GM12878 (cell line): Measurements from ENCODE around the gene ABCC9. TPM values are rescaled to one million over a fixed set of nuclear protein-coding genes. Genes with fewer than 3 reads are reported as not detected.

ENCODE experiments used
- ATAC-seq: fragments of 200-7000 bp; cut with Tn5 transposase; 3 replicates; pipeline ENCODE4 v1.9.1; 2020; ENCODE audit warnings: mild to moderate bottlenecking, moderate library complexity
- BruUV-seq: library from RNA; stranded (reverse); fragments of 400-500 nt; replicated peaks from 2 replicates; lab custom pipeline; 2021; lab: Mats Ljungman, UMichigan
- CTCF ChIA-PET: fragments of 300-600 bp; sonication (Branson Sonifier 250); formaldehyde crosslinking; extraction: SDS; loops from one replicate; lab custom pipeline; 2021; ENCODE audit warnings: inconsistent platforms; lab: Yijun Ruan, JAX
- POLR2A ChIA-PET: fragments of 350-600 bp; formaldehyde crosslinking; extraction: SDS; loops from one replicate; lab custom pipeline; 2021; ENCODE audit warnings: inconsistent platforms; lab: Charles Lee
- RAD21 ChIA-PET: fragments of 300-600 bp; sonication (Branson Sonifier 250); formaldehyde crosslinking; loops from one replicate; lab custom pipeline; 2023; ENCODE audit warnings: antibody characterized with exemption; ENCODE audit not compliant: unreplicated experiment; lab: Charles Lee
- SMC1A ChIA-PET: fragments of 300-600 bp; sonication (Branson Sonifier 250); formaldehyde crosslinking; loops from one replicate; lab custom pipeline; 2023; ENCODE audit not compliant: unreplicated experiment, uncharacterized antibody; lab: Charles Lee
- DNase-seq: peaks from one replicate; pipeline ENCODE4 v3.0.0-alpha.2; 2011; ENCODE audit warnings: low read depth, low spot score
- FAIRE-seq: peaks from 3 replicates; lab custom pipeline; 2011; peaks lifted over from hg19 to GRCh38; lab: Jason Lieb, UNC
- H2AFZ ChIP-seq: 2 replicates; pipeline ENCODE4 v1.6.0; 2011; ENCODE audit warnings: low read depth, low read length, control low read depth; ENCODE audit not compliant: control insufficient read depth
- H3K27ac ChIP-seq: 2 replicates; pipeline ENCODE4 v1.5.1; 2011; ENCODE audit warnings: control low read depth; ENCODE audit not compliant: control insufficient read depth, insufficient read depth
- H3K27me3 ChIP-seq, 2 experiments: replicated peaks in 1 of 2; 2 replicates each; pipeline versions ENCODE4 v1.6.0 to v1.6.1; 2011; ENCODE audit warnings: low read length in 1 of 2; ENCODE audit not compliant: control insufficient read depth in 2 of 2, insufficient read depth in 2 of 2
- H3K36me3 ChIP-seq, 2 experiments: 2 replicates each; pipeline ENCODE4 v1.5.1; 2011; ENCODE audit warnings: low read length in 1 of 2; ENCODE audit not compliant: control insufficient read depth in 2 of 2, insufficient read depth in 2 of 2
- H3K4me1 ChIP-seq: 2 replicates; pipeline ENCODE4 v1.6.1; 2011; ENCODE audit warnings: mild to moderate bottlenecking, low read length, moderate library complexity, mixed read lengths; ENCODE audit not compliant: control insufficient read depth, insufficient read depth
- H3K4me2 ChIP-seq: 2 replicates; pipeline ENCODE4 v1.6.0; 2011; ENCODE audit warnings: control low read depth; ENCODE audit not compliant: control insufficient read depth, insufficient read depth
- H3K4me3 ChIP-seq: fragments of 200-600 bp; sonication (generic); 2 replicates; pipeline ENCODE4 v1.5.1; 2016
- H3K79me2 ChIP-seq: 2 replicates; pipeline ENCODE4 v1.6.0; 2011; ENCODE audit warnings: low read length; ENCODE audit not compliant: control insufficient read depth, insufficient read depth
- H3K9ac ChIP-seq: 2 replicates; pipeline ENCODE4 v1.8.0; 2011; ENCODE audit warnings: low read length, control low read depth, mixed read lengths; ENCODE audit not compliant: control insufficient read depth, insufficient read depth
- H3K9me3 ChIP-seq: replicated peaks from 3 replicates; pipeline ENCODE4 v1.5.1; 2011; ENCODE audit warnings: mild to moderate bottlenecking, low read length; ENCODE audit not compliant: control insufficient read depth, insufficient read depth
- H4K20me1 ChIP-seq: 2 replicates; pipeline ENCODE4 v1.6.0; 2011; ENCODE audit not compliant: control insufficient read depth, insufficient read depth
- FOXK2 ChIP-seq: fragments of 450-650 bp; IDR thresholded peaks from 2 replicates; pipeline ENCODE4 v1.6.1; 2017; ENCODE audit warnings: mild to moderate bottlenecking, moderate library complexity
- NR2F1 ChIP-seq: fragments of 450-650 bp; conservative IDR thresholded peaks from 2 replicates; pipeline ENCODE4 v1.6.1; 2017; ENCODE audit warnings: mild to moderate bottlenecking
- STAT1 ChIP-seq: fragments of 450-650 bp; conservative IDR thresholded peaks from 2 replicates; pipeline ENCODE4 v1.6.1; 2014; ENCODE audit warnings: antibody characterized with exemption, mild to moderate bottlenecking
- WGBS: methylation state at CpG from one replicate; pipeline ENCODE4 v1.1.6; 2016; ENCODE audit warnings: low lambda C conversion rate; ENCODE audit not compliant: insufficient replicate concordance, insufficient coverage; ENCODE audit errors: missing lambda C conversion rate; 5-methylcytosine and 5-hydroxymethylcytosine counted together
- in situ Hi-C: fragments of 300-500 bp; cut with MboI; formaldehyde crosslinking; loops from 9 replicates; pipeline ENCODE4 v1.14.3; 2018; ENCODE audit warnings: mixed read lengths
- intact Hi-C: fragments of 100-400 bp; cut with micrococcal nuclease; formaldehyde crosslinking; loops from one replicate; pipeline ENCODE4 v1.14.2; 2022; ENCODE audit not compliant: unreplicated experiment
- polyA plus RNA-seq, 11 experiments: library from polyadenylated mRNA; depleted of rRNA in 4 of 11; unstranded in 6 of 11; stranded (reverse) in 5 of 11; fragments of >200 nt; fragmentation: Nextera tagmentation in 4 of 11; fragmentation: Illumina TruSeq in 1 of 11; extraction: Ambion mirVana in 4 of 11; extraction: Trizol in 1 of 11; gene quantifications; 1 replicate in 1 of 11; 2 replicates in 10 of 11; pipeline versions ENCODE4 v1.2.1 to v1.2.3, GENCODE V29; 2011 to 2016; ENCODE audit warnings: inconsistent platforms in 2 of 11, missing spikeins in 2 of 11, low read depth in 1 of 11
- total RNA-seq, 4 experiments: library from RNA; depleted of rRNA in 3 of 4; stranded (reverse); fragments of >200 nt in 3 of 4; fragmentation: Illumina TruSeq in 1 of 4; extraction: Trizol in 1 of 4; gene quantifications; 2 replicates each; pipeline versions ENCODE4 v1.2.1 to v1.2.3, GENCODE V29; 2013 to 2021
- TF ChIP-seq, protein P1 (sequence below): fragments of 450-650 bp; IDR thresholded peaks from 2 replicates; pipeline ENCODE4 v1.6.1; 2016; ENCODE audit warnings: mild to moderate bottlenecking

The ABCC9 gene
- total and polyA plus RNA-seq, 10 of the 15 experiments (the other 5 are each of a cell fraction or from before 2014, with no cell fraction given) = under 0.01 to 0.10 (median 0.04) TPM; not detected in 2

DNA sequence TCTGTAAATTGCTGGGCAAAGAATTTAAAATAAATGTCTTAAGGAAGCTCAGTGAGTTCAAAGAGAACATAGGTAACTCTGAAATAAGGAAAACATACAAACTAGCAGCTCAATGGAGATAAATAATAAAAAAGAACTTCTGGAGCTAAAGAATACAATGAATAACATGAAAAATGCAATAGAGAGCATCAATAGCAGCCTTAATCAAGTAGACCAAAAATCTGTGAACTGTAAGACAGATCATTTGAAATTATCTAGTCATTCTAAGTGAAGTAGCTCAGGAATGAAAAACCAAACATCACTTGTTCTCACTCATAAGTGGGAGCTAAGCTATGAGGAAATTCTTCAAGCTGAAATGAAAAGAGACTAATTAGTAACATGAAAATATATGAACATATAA is 5.8 kb upstream of the ABCC9 start:
- FAIRE-seq (no peak), DNase-seq (no peak)
- ChIA-PET POLR2A (no interaction called here), RAD21 (no interaction called here), SMC1A (no interaction called here)
- Histone ChIP-seq H3K4me3 (no peak overlapping the region), H3K4me1 (no peaks in the 10 kb centered on the region), H3K36me3 (no peaks in the 10 kb centered on the region), H3K4me2 (no peak overlapping the region), H3K27ac (no peak overlapping the region), H3K79me2 (no peaks in the 10 kb centered on the region), H3K9me3 (no peaks in the 10 kb centered on the region)
- in situ Hi-C loops = no loop called here
- TF ChIP-seq FOXK2 (no peak), NR2F1 (no peak)
- TF ChIP-seq, protein P1, sequence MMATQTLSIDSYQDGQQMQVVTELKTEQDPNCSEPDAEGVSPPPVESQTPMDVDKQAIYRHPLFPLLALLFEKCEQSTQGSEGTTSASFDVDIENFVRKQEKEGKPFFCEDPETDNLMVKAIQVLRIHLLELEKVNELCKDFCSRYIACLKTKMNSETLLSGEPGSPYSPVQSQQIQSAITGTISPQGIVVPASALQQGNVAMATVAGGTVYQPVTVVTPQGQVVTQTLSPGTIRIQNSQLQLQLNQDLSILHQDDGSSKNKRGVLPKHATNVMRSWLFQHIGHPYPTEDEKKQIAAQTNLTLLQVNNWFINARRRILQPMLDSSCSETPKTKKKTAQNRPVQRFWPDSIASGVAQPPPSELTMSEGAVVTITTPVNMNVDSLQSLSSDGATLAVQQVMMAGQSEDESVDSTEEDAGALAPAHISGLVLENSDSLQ = no peak
- TF ChIP-seq, all 136 proteins: peak for 0
- Histone ChIP-seq H2AFZ (no peak overlapping the region), H3K9ac (no peak overlapping the region), H3K27me3 (no peaks in the 10 kb centered on the region), H4K20me1 (no peaks in the 10 kb centered on the region)
- CTCF ChIA-PET = interaction anchor here (0.9 kb wide), 1 partner anchor 249 kb away, joined by 3 read pairs; no protein-coding TSS in a partner anchor
- BruUV-seq = no TSS peak
- no peak for ATAC-seq
- intact Hi-C loops = no loop called here

DNA sequence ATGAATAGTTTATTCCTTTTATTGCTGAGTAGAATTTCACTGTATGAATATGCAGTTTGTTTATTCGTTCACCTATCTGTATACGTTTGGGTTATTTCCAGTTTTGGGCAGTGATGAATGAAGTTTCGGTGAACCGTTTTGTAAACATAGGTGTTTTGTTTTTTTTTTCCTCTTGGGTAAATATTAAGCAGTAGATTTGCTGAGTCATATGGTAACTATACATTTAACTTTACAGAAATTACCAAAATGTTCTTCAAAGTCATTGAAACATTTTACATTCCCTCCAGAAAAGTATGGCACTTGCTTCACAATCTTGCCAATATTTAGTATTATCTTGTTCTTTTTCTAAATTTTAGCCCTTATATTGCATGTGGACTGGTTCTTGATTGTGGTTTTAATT is 3.8 kb upstream of the ABCC9 start:
- Histone ChIP-seq H3K4me2 (no peak overlapping the region), H3K9ac (no peak overlapping the region), H2AFZ (no peak overlapping the region), H3K4me1 (no peaks in the 10 kb centered on the region), H3K79me2 (no peaks in the 10 kb centered on the region), H3K27me3 (peaks cover 0 to 10% of the 10 kb centered on the region in 2 experiments; a peak in 2 of 4 replicates), H3K36me3 (no peaks in the 10 kb centered on the region), H3K27ac (no peak overlapping the region), H4K20me1 (no peaks in the 10 kb centered on the region), H3K9me3 (no peaks in the 10 kb centered on the region; the same call in 2 of the 3 replicates), H3K4me3 (no peak overlapping the region)
- RAD21 ChIA-PET = no interaction called here
- SMC1A ChIA-PET = no interaction called here
- no peak for TF ChIP-seq STAT1
- no peak for DNase-seq
- POLR2A ChIA-PET = no interaction called here
- intact Hi-C loops (no loop called here), in situ Hi-C loops (no loop called here)
- no peak for FAIRE-seq
- 0% methylated on average over 4 of the region's 4 CpGs for WGBS
- ATAC-seq = no peak
- no TSS peak for BruUV-seq
- CTCF ChIA-PET = no interaction called here
